Neural progenitor cell (in vitro differentiated cells): ENCODE measurements around the gene RAB23. TPM values are rescaled to one million over a fixed set of nuclear protein-coding genes. Genes with fewer than 3 reads are reported as not detected.

Source experiments
- DNase-seq: peaks from one replicate; pipeline ENCODE4 v3.0.0-alpha.2; 2016; ENCODE audit warnings: low spot score
- H2AFZ ChIP-seq: fragments of 200-600 bp; sonication (generic); replicated peaks from 2 replicates; pipeline ENCODE4 v1.6.1; 2016; ENCODE audit warnings: antibody characterized with exemption
- H3F3A ChIP-seq: fragments of 200-600 bp; sonication (generic); 2 replicates; pipeline ENCODE4 v1.6.1; 2016; ENCODE audit warnings: antibody characterized with exemption, low read depth
- H3K27ac ChIP-seq: fragments of 200-600 bp; sonication (generic); 2 replicates; pipeline ENCODE4 v1.5.1; 2016; ENCODE audit warnings: mild to moderate bottlenecking
- H3K27me3 ChIP-seq: fragments of 200-600 bp; sonication (generic); 2 replicates; pipeline ENCODE4 v1.6.1; 2016; ENCODE audit warnings: mild to moderate bottlenecking, moderate library complexity
- H3K36me3 ChIP-seq: fragments of 200-600 bp; sonication (generic); 2 replicates; pipeline ENCODE4 v1.5.1; 2016
- H3K4me1 ChIP-seq: fragments of 200-600 bp; sonication (generic); 2 replicates; pipeline ENCODE4 v1.6.1; 2016; ENCODE audit warnings: mixed run types
- H3K4me2 ChIP-seq: fragments of 200-600 bp; sonication (generic); 2 replicates; pipeline ENCODE4 v1.6.1; 2016
- H3K4me3 ChIP-seq: fragments of 200-600 bp; sonication (generic); 2 replicates; pipeline ENCODE4 v1.5.1; 2016
- H3K79me2 ChIP-seq: fragments of 200-600 bp; sonication (generic); 2 replicates; pipeline ENCODE4 v1.6.1; 2016; ENCODE audit warnings: low read depth
- H3K9ac ChIP-seq: fragments of 200-600 bp; sonication (generic); 2 replicates; pipeline ENCODE4 v1.6.1; 2016
- H3K9me3 ChIP-seq: fragments of 200-600 bp; sonication (generic); 2 replicates; pipeline ENCODE4 v1.5.1; 2016; ENCODE audit warnings: low read depth
- H4K20me1 ChIP-seq: fragments of 200-600 bp; sonication (generic); 2 replicates; pipeline ENCODE4 v1.6.1; 2016; ENCODE audit warnings: low read depth
- H3K27ac Mint-ChIP-seq: 3 replicates; pipeline ENCODE4 v1.8.0; 2021; ENCODE audit warnings: mixed read lengths
- H3K27me3 Mint-ChIP-seq: 2 replicates; pipeline ENCODE4 v1.8.0; 2022; ENCODE audit warnings: low read depth, mild to moderate bottlenecking, inconsistent platforms, moderate library complexity, mixed read lengths; ENCODE audit not compliant: insufficient read depth
- H3K36me3 Mint-ChIP-seq: 3 replicates; pipeline ENCODE4 v1.8.0; 2021; ENCODE audit warnings: mixed read lengths
- H3K4me1 Mint-ChIP-seq: 3 replicates; pipeline ENCODE4 v1.8.0; 2021; ENCODE audit warnings: mixed read lengths
- H3K4me3 Mint-ChIP-seq: 3 replicates; pipeline ENCODE4 v1.8.0; 2021; ENCODE audit warnings: mild to moderate bottlenecking, moderate library complexity, mixed read lengths
- H3K9me3 Mint-ChIP-seq: 3 replicates; pipeline ENCODE4 v1.8.0; 2020; ENCODE audit warnings: mixed read lengths
- EZH2 ChIP-seq: fragments of 200-600 bp; sonication (generic); IDR thresholded peaks from 2 replicates; pipeline ENCODE4 v1.6.1; 2017; ENCODE audit warnings: antibody characterized with exemption, mild to moderate bottlenecking, moderate library complexity
- EZH2phosphoT487 ChIP-seq: fragments of 200-600 bp; sonication (generic); IDR thresholded peaks from 2 replicates; pipeline ENCODE4 v1.6.1; 2017; ENCODE audit warnings: antibody characterized with exemption
- total RNA-seq: library from RNA; depleted of rRNA; stranded (reverse); fragments of >200 nt; gene quantifications from 2 replicates; pipeline ENCODE4 v1.2.3, GENCODE V29; 2015; ENCODE audit warnings: low replicate concordance
- TF ChIP-seq, protein P1 (sequence below): fragments of 200-600 bp; sonication (generic); IDR thresholded peaks from 2 replicates; pipeline ENCODE4 v1.5.1; 2017; ENCODE audit warnings: antibody characterized with exemption, mild to moderate bottlenecking

Gene RAB23
- total RNA-seq, 1 donor from 2014 or later, result 43.7 TPM

DNA sequence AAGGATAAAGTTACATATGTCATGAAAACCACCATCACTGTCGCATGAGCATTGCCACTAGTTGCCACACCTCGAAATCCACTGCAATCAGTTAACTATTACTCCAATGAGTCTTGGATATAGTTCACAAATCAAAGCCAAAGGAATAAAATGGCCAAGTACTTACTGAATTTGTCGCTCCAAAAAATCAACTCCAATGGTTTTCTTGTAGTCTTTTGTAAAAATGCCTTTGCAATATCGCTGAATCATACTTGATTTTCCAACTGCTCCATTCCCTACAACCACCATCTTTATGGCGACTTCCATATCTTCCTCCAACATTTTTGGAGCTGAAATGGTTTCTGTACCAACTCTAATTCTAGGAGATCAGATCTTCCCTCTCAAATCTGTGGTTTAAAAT is 12.0 kb downstream of the RAB23 start:
- Mint-ChIP-seq H3K27ac (no peak overlapping the region), H3K36me3 (peaks cover 25% of the 10 kb centered on the region), H3K9me3 (peaks cover 11% of the 10 kb centered on the region), H3K27me3 (peaks cover 2% of the 10 kb centered on the region), H3K4me1 (no peaks in the 10 kb centered on the region), H3K4me3 (no peak overlapping the region)
- Histone ChIP-seq H3K4me3 (no peak overlapping the region), H3K27ac (no peak overlapping the region), H3K9ac (no peak overlapping the region), H3K36me3 (no peaks in the 10 kb centered on the region), H3K4me2 (no peak overlapping the region), H3K4me1 (no peaks in the 10 kb centered on the region), H3F3A (peaks cover 16% of the 10 kb centered on the region), H3K9me3 (no peaks in the 10 kb centered on the region), H3K27me3 (no peaks in the 10 kb centered on the region), H4K20me1 (no peaks in the 10 kb centered on the region), H3K79me2 (peaks cover 72% of the 10 kb centered on the region), H2AFZ (no peak overlapping the region)
- DNase-seq, result no peak
- TF ChIP-seq EZH2phosphoT487 (no peak), EZH2 (no peak)
- TF ChIP-seq, protein P1, sequence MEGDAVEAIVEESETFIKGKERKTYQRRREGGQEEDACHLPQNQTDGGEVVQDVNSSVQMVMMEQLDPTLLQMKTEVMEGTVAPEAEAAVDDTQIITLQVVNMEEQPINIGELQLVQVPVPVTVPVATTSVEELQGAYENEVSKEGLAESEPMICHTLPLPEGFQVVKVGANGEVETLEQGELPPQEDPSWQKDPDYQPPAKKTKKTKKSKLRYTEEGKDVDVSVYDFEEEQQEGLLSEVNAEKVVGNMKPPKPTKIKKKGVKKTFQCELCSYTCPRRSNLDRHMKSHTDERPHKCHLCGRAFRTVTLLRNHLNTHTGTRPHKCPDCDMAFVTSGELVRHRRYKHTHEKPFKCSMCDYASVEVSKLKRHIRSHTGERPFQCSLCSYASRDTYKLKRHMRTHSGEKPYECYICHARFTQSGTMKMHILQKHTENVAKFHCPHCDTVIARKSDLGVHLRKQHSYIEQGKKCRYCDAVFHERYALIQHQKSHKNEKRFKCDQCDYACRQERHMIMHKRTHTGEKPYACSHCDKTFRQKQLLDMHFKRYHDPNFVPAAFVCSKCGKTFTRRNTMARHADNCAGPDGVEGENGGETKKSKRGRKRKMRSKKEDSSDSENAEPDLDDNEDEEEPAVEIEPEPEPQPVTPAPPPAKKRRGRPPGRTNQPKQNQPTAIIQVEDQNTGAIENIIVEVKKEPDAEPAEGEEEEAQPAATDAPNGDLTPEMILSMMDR, result no peak

DNA sequence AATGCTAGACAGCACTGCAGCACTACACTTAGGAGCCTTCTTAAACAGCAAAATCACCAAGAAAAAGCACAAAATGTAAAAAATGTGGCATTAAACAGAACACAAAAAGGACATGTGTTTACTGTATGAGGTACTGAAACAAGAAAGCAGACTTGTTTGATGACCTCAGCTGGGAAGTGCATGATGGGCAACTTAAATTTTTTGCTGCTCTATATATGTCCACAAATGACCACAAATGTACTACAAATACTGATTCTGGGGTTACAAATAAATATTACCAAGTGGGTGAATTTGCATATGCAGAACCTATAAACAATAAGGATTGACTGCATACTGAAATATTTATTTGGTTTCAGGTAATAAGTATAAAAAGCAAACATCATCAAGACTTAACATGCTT is 13.1 kb downstream of the RAB23 start:
- no peaks in the 10 kb centered on the region for H3K4me1 Mint-ChIP-seq
- Histone ChIP-seq H3F3A (peaks cover 16% of the 10 kb centered on the region), H2AFZ (no peak overlapping the region), H3K9ac (no peak overlapping the region), H3K9me3 (no peaks in the 10 kb centered on the region), H4K20me1 (peaks cover 3% of the 10 kb centered on the region), H3K27ac (no peak overlapping the region), H3K4me1 (no peaks in the 10 kb centered on the region), H3K79me2 (peaks cover 70% of the 10 kb centered on the region), H3K4me3 (no peak overlapping the region), H3K36me3 (no peaks in the 10 kb centered on the region), H3K4me2 (no peak overlapping the region), H3K27me3 (no peaks in the 10 kb centered on the region)
- DNase-seq, result no peak
- peaks cover 2% of the 10 kb centered on the region for H3K27me3 Mint-ChIP-seq
- H3K36me3 Mint-ChIP-seq, result peaks cover 20% of the 10 kb centered on the region
- no peak overlapping the region for H3K27ac Mint-ChIP-seq
- H3K9me3 Mint-ChIP-seq, result peaks cover 3% of the 10 kb centered on the region
- no peak overlapping the region for H3K4me3 Mint-ChIP-seq
- TF ChIP-seq EZH2, result no peak
- TF ChIP-seq, protein P1, result no peak
- no peak for TF ChIP-seq EZH2phosphoT487

DNA sequence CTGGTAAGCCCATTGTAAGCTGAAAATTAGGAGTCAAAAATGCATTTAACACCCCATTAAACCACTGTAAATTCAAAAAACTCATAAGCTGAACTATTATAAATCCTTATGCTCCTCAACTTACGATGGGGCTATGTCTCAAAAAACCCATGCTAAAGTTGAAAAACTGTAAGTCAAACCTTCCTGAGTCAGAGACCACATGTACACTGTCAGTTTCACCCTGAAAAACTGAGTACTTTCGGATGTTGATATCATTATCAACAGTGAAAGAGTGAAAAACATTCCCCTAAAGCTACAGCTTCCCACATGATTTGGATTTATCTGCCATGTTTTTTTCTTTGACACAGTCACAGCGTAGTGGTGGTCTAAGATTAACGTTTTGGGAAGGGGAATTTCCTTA is 14.2 kb downstream of the RAB23 start:
- DNase-seq, result no peak
- H3F3A ChIP-seq, result peaks cover 16% of the 10 kb centered on the region
- no peak overlapping the region for H3K27ac ChIP-seq
- H3K79me2 ChIP-seq, result peaks cover 65% of the 10 kb centered on the region
- Mint-ChIP-seq H3K27ac (no peak overlapping the region), H3K4me3 (no peak overlapping the region), H3K9me3 (no peaks in the 10 kb centered on the region), H3K36me3 (peaks cover 19% of the 10 kb centered on the region), H3K4me1 (no peaks in the 10 kb centered on the region), H3K27me3 (no peaks in the 10 kb centered on the region)
- peaks cover 4% of the 10 kb centered on the region for H4K20me1 ChIP-seq
- H3K9ac ChIP-seq, result no peak overlapping the region
- H3K36me3 ChIP-seq, result no peaks in the 10 kb centered on the region
- no peak overlapping the region for H3K4me2 ChIP-seq
- H3K4me3 ChIP-seq, result no peak overlapping the region
- no peak for TF ChIP-seq EZH2phosphoT487
- TF ChIP-seq EZH2, result no peak
- TF ChIP-seq, protein P1, result no peak
- no peaks in the 10 kb centered on the region for H3K9me3 ChIP-seq
- H3K27me3 ChIP-seq, result no peaks in the 10 kb centered on the region
- no peak overlapping the region for H2AFZ ChIP-seq
- H3K4me1 ChIP-seq, result no peaks in the 10 kb centered on the region
